PC-9 (cell line): Measurements from ENCODE around the gene SLC9A9.

Source experiments
- CTCF ChIP-seq: fragments of 200-600 bp; sonication (generic); conservative IDR thresholded peaks from 2 replicates; pipeline ENCODE4 v1.6.1; 2017; ENCODE audit warnings: mixed run types, antibody characterized with exemption, mild to moderate bottlenecking, moderate library complexity
- EZH2 ChIP-seq: fragments of 200-600 bp; sonication (generic); IDR thresholded peaks from 2 replicates; pipeline ENCODE4 v1.8.0; 2017; ENCODE audit warnings: antibody characterized with exemption, low read depth

DNA sequence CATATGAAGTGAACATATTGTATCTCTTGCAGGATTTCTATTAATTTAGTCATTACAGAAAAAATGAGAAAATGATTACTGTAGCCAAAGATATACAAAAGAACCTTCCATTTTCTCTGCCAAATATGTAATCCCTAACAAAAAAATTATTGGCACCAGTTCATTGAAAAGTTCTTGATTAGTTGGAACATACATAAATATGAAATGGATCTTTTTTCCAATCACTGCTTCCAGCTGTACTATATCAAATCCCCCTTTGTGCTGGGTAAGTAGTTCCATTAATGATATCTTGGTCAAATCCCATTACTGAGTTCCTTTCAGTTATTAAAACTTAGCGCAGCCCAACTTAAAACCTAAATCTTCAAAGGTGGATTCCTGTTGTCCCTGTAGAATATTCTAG, 263.8 kb downstream of the SLC9A9 start:
- TF ChIP-seq EZH2 (no peak), CTCF (no peak)
